ENCODE measurements around the gene ASB9. TPM values are rescaled to one million over a fixed set of nuclear protein-coding genes. Genes with fewer than 3 reads are reported as not detected.
A peak's percentile ranks its signal among the peaks of the same experiment; 100 is the strongest.
"Not testable (repeated sequence)": the region's sequence is repeated elsewhere in the genome, so short reads cannot be mapped to it uniquely, and the experiment has no call there.

Gene ASB9
- total RNA-seq, 1 experiment from 2014 or later: 9.4 TPM

- no peak for DNase-seq
- no peaks in the 10 kb centered on the region for H3K9me3 ChIP-seq (replicated peaks)
- H3K4me3 ChIP-seq: no peak overlapping the region
- H3K27me3 ChIP-seq: no peaks in the 10 kb centered on the region
- no peaks in the 10 kb centered on the region for H3K36me3 ChIP-seq
- H3K4me1 ChIP-seq: peaks cover 14% of the 10 kb centered on the region
- no peak overlapping the region for H3K27ac ChIP-seq
Measured at GRCh38 chrX:15216280-15216679, 53.6 kb downstream of the ASB9 start.

GRCh38 chrX:15215366-15215765, 54.5 kb downstream of the ASB9 start:
- no peaks in the 10 kb centered on the region for H3K27me3 ChIP-seq
- no peaks in the 10 kb centered on the region for H3K36me3 ChIP-seq
- H3K4me3 ChIP-seq: no peak overlapping the region
- no peaks in the 10 kb centered on the region for H3K9me3 ChIP-seq (replicated peaks)
- H3K4me1 ChIP-seq: peaks cover 14% of the 10 kb centered on the region
- H3K27ac ChIP-seq: no peak overlapping the region
- peak; percentile 51 to 75 for DNase-seq

- no peaks in the 10 kb centered on the region for H3K9me3 ChIP-seq (replicated peaks)
- peaks cover 14% of the 10 kb centered on the region for H3K4me1 ChIP-seq
- no peak overlapping the region for H3K27ac ChIP-seq
- H3K27me3 ChIP-seq: no peaks in the 10 kb centered on the region
- no peak for DNase-seq
- no peaks in the 10 kb centered on the region for H3K36me3 ChIP-seq
- no peak overlapping the region for H3K4me3 ChIP-seq
Measured at GRCh38 chrX:15214588-15214987, 55.3 kb downstream of the ASB9 start.

GRCh38 chrX:15209096-15209495, 60.8 kb downstream of the ASB9 start:
- Histone ChIP-seq H3K9me3 (replicated peaks) (no peaks in the 10 kb centered on the region), H3K27me3 (no peaks in the 10 kb centered on the region), H3K36me3 (no peaks in the 10 kb centered on the region), H3K4me1 (peaks cover 30% of the 10 kb centered on the region), H3K27ac (no peak overlapping the region), H3K4me3 (no peak overlapping the region)
- DNase-seq: no peak

GRCh38 chrX:15207994-15208393, 61.9 kb downstream of the ASB9 start:
- H3K27me3 ChIP-seq: no peaks in the 10 kb centered on the region
- peaks cover 41% of the 10 kb centered on the region for H3K4me1 ChIP-seq
- no peak overlapping the region for H3K27ac ChIP-seq
- no peak for DNase-seq
- H3K36me3 ChIP-seq: no peaks in the 10 kb centered on the region
- no peak overlapping the region for H3K4me3 ChIP-seq
- no peaks in the 10 kb centered on the region for H3K9me3 ChIP-seq (replicated peaks)

GRCh38 chrX:15207384-15207783, 62.5 kb downstream of the ASB9 start:
- Histone ChIP-seq H3K4me3 (no peak overlapping the region), H3K4me1 (peaks cover 47% of the 10 kb centered on the region), H3K27me3 (no peaks in the 10 kb centered on the region), H3K9me3 (replicated peaks) (no peaks in the 10 kb centered on the region), H3K36me3 (no peaks in the 10 kb centered on the region), H3K27ac (no peak overlapping the region)
- no peak for DNase-seq

- peak; percentile 74 to 91 for DNase-seq
- Histone ChIP-seq H3K4me1 (peaks cover 52% of the 10 kb centered on the region), H3K27me3 (no peaks in the 10 kb centered on the region), H3K36me3 (no peaks in the 10 kb centered on the region), H3K9me3 (replicated peaks) (no peaks in the 10 kb centered on the region), H3K4me3 (no peak overlapping the region), H3K27ac (peak overlapping the region; percentile 41)
Measured at GRCh38 chrX:15206306-15206705, 63.6 kb downstream of the ASB9 start.

- no peak overlapping the region for H3K4me3 ChIP-seq
- H3K36me3 ChIP-seq: no peaks in the 10 kb centered on the region
- peaks cover 52% of the 10 kb centered on the region for H3K4me1 ChIP-seq
- no peak overlapping the region for H3K27ac ChIP-seq
- H3K27me3 ChIP-seq: no peaks in the 10 kb centered on the region
- no peaks in the 10 kb centered on the region for H3K9me3 ChIP-seq (replicated peaks)
- DNase-seq: no peak
Measured at GRCh38 chrX:15204130-15204751, 65.6 kb downstream of the ASB9 start.

- H3K27me3 ChIP-seq: no peaks in the 10 kb centered on the region
- no peaks in the 10 kb centered on the region for H3K9me3 ChIP-seq (replicated peaks)
- H3K4me1 ChIP-seq: peaks cover 52% of the 10 kb centered on the region
- H3K36me3 ChIP-seq: no peaks in the 10 kb centered on the region
- no peak overlapping the region for H3K4me3 ChIP-seq
- DNase-seq: no peak
- H3K27ac ChIP-seq: peak overlapping the region; percentile 44
Measured at GRCh38 chrX:15203694-15204093, 66.2 kb downstream of the ASB9 start.

DNA sequence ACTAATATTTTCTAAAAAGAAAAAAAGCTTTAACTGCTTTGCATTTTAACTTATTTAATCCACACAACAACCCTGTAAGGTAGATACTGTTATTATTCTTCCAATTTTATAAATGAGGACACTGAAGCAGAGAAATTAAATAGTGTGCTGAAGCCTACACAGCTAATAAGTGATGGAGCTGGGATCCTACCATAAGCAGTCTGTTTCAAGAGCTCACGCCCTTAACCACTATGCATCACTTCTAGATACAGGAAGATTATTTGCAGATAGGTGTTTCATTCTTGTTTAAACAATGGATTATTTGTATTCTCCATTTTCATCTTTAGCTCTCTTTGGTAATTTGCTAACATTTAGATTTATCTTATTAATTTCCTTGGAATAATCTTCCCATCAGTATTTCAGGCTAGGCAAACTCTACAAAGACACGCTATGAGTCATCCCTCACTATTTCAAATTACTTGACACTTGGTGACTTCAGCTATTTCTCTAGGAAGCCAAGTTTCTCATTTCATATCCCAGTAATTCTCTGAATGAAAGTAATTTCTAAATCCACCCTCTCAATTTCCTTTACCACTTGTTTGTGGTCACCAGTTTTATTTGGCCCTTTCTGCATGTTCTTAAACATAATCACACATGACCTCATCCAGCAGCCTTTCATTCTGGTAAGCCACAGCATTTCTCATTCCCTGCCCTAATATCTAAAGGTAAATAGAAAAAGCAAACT, 67.3 kb downstream of the ASB9 start:
- Histone ChIP-seq H3K4me1 (peaks cover 48% of the 10 kb centered on the region), H3K4me3 (no peak overlapping the region), H3K27me3 (no peaks in the 10 kb centered on the region), H3K36me3 (no peaks in the 10 kb centered on the region), H3K9me3 (replicated peaks) (no peaks in the 10 kb centered on the region), H3K27ac (peak overlapping the region; percentile 44)
- DNase-seq: peak; percentile 55 to 83

DNA sequence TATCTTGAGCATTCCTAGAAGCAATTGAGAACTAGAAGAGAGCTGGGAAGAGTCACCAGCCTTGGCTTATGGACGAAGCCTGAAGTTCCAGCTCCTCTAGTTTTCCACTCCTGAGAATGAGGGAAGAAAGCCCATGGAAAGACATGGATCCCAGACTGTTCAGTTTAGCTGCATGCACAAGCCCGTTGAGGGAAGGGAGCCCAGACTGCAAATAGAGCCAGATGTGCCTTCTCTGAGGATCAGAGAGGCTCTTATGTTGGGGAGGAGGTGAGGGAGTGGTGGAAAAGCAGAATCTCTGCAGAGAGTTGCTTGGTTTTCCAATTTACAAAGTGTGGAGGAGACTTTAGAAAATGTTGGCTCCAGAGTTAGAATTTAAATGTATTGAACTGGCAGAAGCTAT, 69.0 kb downstream of the ASB9 start:
- Histone ChIP-seq H3K9me3 (replicated peaks) (no peaks in the 10 kb centered on the region), H3K4me1 (peaks cover 30% of the 10 kb centered on the region), H3K27me3 (no peaks in the 10 kb centered on the region), H3K4me3 (no peak overlapping the region), H3K36me3 (no peaks in the 10 kb centered on the region), H3K27ac (no peak overlapping the region)
- no peak for DNase-seq

- H3K27me3 ChIP-seq; H3K9me3 ChIP-seq (replicated peaks); DNase-seq; H3K36me3 ChIP-seq; H3K4me3 ChIP-seq; H3K27ac ChIP-seq: not testable (repeated sequence)
- peaks cover 21% of the 10 kb centered on the region for H3K4me1 ChIP-seq
Measured at GRCh38 chrX:15198608-15199202, 71.2 kb downstream of the ASB9 start.

- DNase-seq: no peak
- H3K27ac ChIP-seq: no peak overlapping the region
- H3K27me3 ChIP-seq: no peaks in the 10 kb centered on the region
- no peaks in the 10 kb centered on the region for H3K9me3 ChIP-seq (replicated peaks)
- H3K36me3 ChIP-seq: no peaks in the 10 kb centered on the region
- no peak overlapping the region for H3K4me3 ChIP-seq
- no peaks in the 10 kb centered on the region for H3K4me1 ChIP-seq
Measured at GRCh38 chrX:15194146-15194545, 75.7 kb downstream of the ASB9 start.
